Upper lobe of left lung (tissue), 4 donors: ENCODE data around the gene MCTP2.

Experiments
- POLR2A ChIP-seq, 4 donors: fragments of 450-650 bp; IDR thresholded peaks; one replicate each; pipeline ENCODE4 v1.5.1; 2016 to 2017; ENCODE audit warnings: antibody characterized with exemption in 4 of 4, mild to moderate bottlenecking in 2 of 4
- TF ChIP-seq, protein P1 (sequence below), 6 experiments: fragments of 450-650 bp in 4 of 6; fragments of 200-600 bp in 2 of 6; sonication (generic) in 2 of 6; IDR thresholded peaks; one replicate each; pipeline ENCODE4 v1.5.1; 2016 to 2019; ENCODE audit warnings: antibody characterized with exemption in 6 of 6

GRCh38 chr15:94353488-94353820 is 122.1 kb downstream of the MCTP2 start:
- TF ChIP-seq, protein P1, sequence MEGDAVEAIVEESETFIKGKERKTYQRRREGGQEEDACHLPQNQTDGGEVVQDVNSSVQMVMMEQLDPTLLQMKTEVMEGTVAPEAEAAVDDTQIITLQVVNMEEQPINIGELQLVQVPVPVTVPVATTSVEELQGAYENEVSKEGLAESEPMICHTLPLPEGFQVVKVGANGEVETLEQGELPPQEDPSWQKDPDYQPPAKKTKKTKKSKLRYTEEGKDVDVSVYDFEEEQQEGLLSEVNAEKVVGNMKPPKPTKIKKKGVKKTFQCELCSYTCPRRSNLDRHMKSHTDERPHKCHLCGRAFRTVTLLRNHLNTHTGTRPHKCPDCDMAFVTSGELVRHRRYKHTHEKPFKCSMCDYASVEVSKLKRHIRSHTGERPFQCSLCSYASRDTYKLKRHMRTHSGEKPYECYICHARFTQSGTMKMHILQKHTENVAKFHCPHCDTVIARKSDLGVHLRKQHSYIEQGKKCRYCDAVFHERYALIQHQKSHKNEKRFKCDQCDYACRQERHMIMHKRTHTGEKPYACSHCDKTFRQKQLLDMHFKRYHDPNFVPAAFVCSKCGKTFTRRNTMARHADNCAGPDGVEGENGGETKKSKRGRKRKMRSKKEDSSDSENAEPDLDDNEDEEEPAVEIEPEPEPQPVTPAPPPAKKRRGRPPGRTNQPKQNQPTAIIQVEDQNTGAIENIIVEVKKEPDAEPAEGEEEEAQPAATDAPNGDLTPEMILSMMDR (IDR thresholded peaks at IDR 0.05): no peak
- no peak for TF ChIP-seq POLR2A (IDR thresholded peaks at IDR 0.05)
